Keratinocyte (primary cell): ENCODE measurements around the gene AWAT2. TPM values are rescaled to one million over a fixed set of nuclear protein-coding genes. Genes with fewer than 3 reads are reported as not detected.

ENCODE experiments used
- DNase-seq: peaks from one replicate; pipeline ENCODE4 v3.0.0-alpha.2; 2011; ENCODE audit warnings: low read depth, missing footprints, low spot score
- FAIRE-seq: peaks from 2 replicates; lab custom pipeline; 2011; peaks lifted over from hg19 to GRCh38; lab: Jason Lieb, UNC
- H2AFZ ChIP-seq: 2 replicates; pipeline ENCODE4 v1.6.0; 2012; ENCODE audit warnings: low read length, control low read depth, inconsistent platforms; ENCODE audit not compliant: control insufficient read depth
- H3K27ac ChIP-seq: 2 replicates; pipeline ENCODE4 v1.5.1; 2011; ENCODE audit warnings: low read length; ENCODE audit not compliant: control insufficient read depth, insufficient read depth
- H3K27me3 ChIP-seq: 3 replicates; pipeline ENCODE4 v1.6.0; 2011; ENCODE audit warnings: low read length; ENCODE audit not compliant: control insufficient read depth, insufficient read depth; ENCODE audit errors: extremely low read depth
- H3K36me3 ChIP-seq, 2 experiments: 2 replicates in 1 of 2; 3 replicates in 1 of 2; pipeline ENCODE4 v1.5.1; 2011; ENCODE audit warnings: low read length in 2 of 2, mild to moderate bottlenecking in 1 of 2; ENCODE audit not compliant: control insufficient read depth in 2 of 2, insufficient read depth in 2 of 2; ENCODE audit errors: extremely low read depth in 1 of 2
- H3K4me1 ChIP-seq: 3 replicates; pipeline ENCODE4 v1.5.1; 2011; ENCODE audit warnings: low read length; ENCODE audit not compliant: control insufficient read depth, insufficient read depth; ENCODE audit errors: extremely low read depth
- H3K4me2 ChIP-seq: 3 replicates; pipeline ENCODE4 v1.6.0; 2011; ENCODE audit warnings: low read depth, low read length; ENCODE audit not compliant: control insufficient read depth, insufficient read depth; ENCODE audit errors: extremely low read depth
- H3K4me3 ChIP-seq, 3 experiments: fragments of 200-600 bp in 1 of 3; sonication (generic) in 1 of 3; 2 replicates in 2 of 3; 3 replicates in 1 of 3; pipeline ENCODE4 v1.5.1; 2011 to 2016; ENCODE audit warnings: low read length in 3 of 3, mild to moderate bottlenecking in 3 of 3, control low read depth in 2 of 3, inconsistent platforms in 1 of 3, low read depth in 1 of 3, mixed read lengths in 1 of 3, mixed run types in 1 of 3, moderate library complexity in 1 of 3; ENCODE audit not compliant: control insufficient read depth in 2 of 3, insufficient read depth in 2 of 3; ENCODE audit errors: extremely low read depth in 1 of 3
- H3K79me2 ChIP-seq: 2 replicates; pipeline ENCODE4 v1.6.0; 2012; ENCODE audit warnings: low read length; ENCODE audit not compliant: control insufficient read depth, insufficient read depth
- H3K9ac ChIP-seq: 3 replicates; pipeline ENCODE4 v1.6.0; 2011; ENCODE audit warnings: low read length; ENCODE audit not compliant: control insufficient read depth, insufficient read depth; ENCODE audit errors: extremely low read depth
- H3K9me1 ChIP-seq: 3 replicates; pipeline ENCODE4 v1.6.0; 2011; ENCODE audit warnings: low read length; ENCODE audit not compliant: control insufficient read depth, insufficient read depth; ENCODE audit errors: extremely low read depth
- H3K9me3 ChIP-seq: 2 replicates; pipeline ENCODE4 v1.5.1; 2012; ENCODE audit warnings: low read depth, low read length; ENCODE audit not compliant: control insufficient read depth
- H4K20me1 ChIP-seq: 3 replicates; pipeline ENCODE4 v1.6.0; 2011; ENCODE audit warnings: low read length; ENCODE audit not compliant: control insufficient read depth, insufficient read depth; ENCODE audit errors: extremely low read depth
- CTCF ChIP-seq, 3 experiments: IDR thresholded peaks in 1 of 3; conservative IDR thresholded peaks in 1 of 3; optimal IDR thresholded peaks in 1 of 3; 2 replicates in 2 of 3; 3 replicates in 1 of 3; pipeline versions ENCODE3 to v1.5.1; 2011; ENCODE audit warnings: low read length in 3 of 3, mild to moderate bottlenecking in 3 of 3, moderate library complexity in 2 of 3, control low read depth in 1 of 3, inconsistent platforms in 1 of 3; ENCODE audit not compliant: insufficient read depth in 2 of 3; ENCODE audit errors: extremely low read depth in 1 of 3
- EZH2 ChIP-seq: IDR thresholded peaks from one replicate; pipeline ENCODE4 v1.6.1; 2012; ENCODE audit warnings: inconsistent platforms, mild to moderate bottlenecking, low read length, moderate library complexity
- dilution Hi-C: fragments of 300-500 bp; cut with MboI; formaldehyde crosslinking; loops from one replicate; pipeline ENCODE4 v1.7.0; 2020; ENCODE audit warnings: low sequenced_read_pairs; ENCODE audit not compliant: extremely low pct_ligation_motif_present
- polyA plus RNA-seq, 5 experiments: library from polyadenylated mRNA; depleted of rRNA in 3 of 5; stranded (reverse) in 3 of 5; stranded (forward) in 1 of 5; unstranded in 1 of 5; fragments of >200 nt; gene quantifications; 1 replicate in 1 of 5; 2 replicates in 3 of 5; 3 replicates in 1 of 5; pipeline versions ENCODE4 v1.2.1 to v1.2.3, GENCODE V29; 2011 to 2012; ENCODE audit warnings: missing spikeins in 2 of 5, low read depth in 1 of 5, low replicate concordance in 1 of 5

AWAT2 gene
- polyA plus RNA-seq, 1 donor (not counting 4 experiments of a cell fraction or from before 2014, with no cell fraction given), result not detected

GRCh38 chrX:69996113-69996468, 53.6 kb downstream of the AWAT2 start:
- no peak for FAIRE-seq
- dilution Hi-C loops, result no loop called here
- Histone ChIP-seq H3K9ac (no peak overlapping the region), H2AFZ (no peak overlapping the region), H3K4me2 (no peak overlapping the region), H3K9me3 (no peaks in the 10 kb centered on the region), H3K4me1 (no peaks in the 10 kb centered on the region), H3K79me2 (no peaks in the 10 kb centered on the region), H3K36me3 (no peaks in the 10 kb centered on the region), H4K20me1 (no peaks in the 10 kb centered on the region), H3K27ac (no peak overlapping the region), H3K27me3 (no peaks in the 10 kb centered on the region), H3K4me3 (no peak overlapping the region), H3K9me1 (no peaks in the 10 kb centered on the region)
- TF ChIP-seq EZH2 (no peak), CTCF (optimal IDR thresholded peaks at IDR 0.05 in 1 of 3, IDR thresholded peaks at IDR 0.05 in 1 of 3, conservative IDR thresholded peaks at IDR 0.05 in 1 of 3; ENCODE audit: extremely low read depth in 1 of 3, insufficient read depth in 2 of 3, low read length in 3 of 3) (no peak)
- DNase-seq, result no peak

- no peaks in the 10 kb centered on the region for H3K79me2 ChIP-seq
- dilution Hi-C loops, result no loop called here
- H3K36me3 ChIP-seq, result no peaks in the 10 kb centered on the region
- FAIRE-seq, result no peak
- H3K4me3 ChIP-seq, result no peak overlapping the region
- H3K9me3 ChIP-seq, result no peaks in the 10 kb centered on the region
- no peak overlapping the region for H3K9ac ChIP-seq
- no peak overlapping the region for H3K27ac ChIP-seq
- H3K4me1 ChIP-seq, result no peaks in the 10 kb centered on the region
- no peaks in the 10 kb centered on the region for H4K20me1 ChIP-seq
- no peaks in the 10 kb centered on the region for H3K9me1 ChIP-seq
- H2AFZ ChIP-seq, result no peak overlapping the region
- DNase-seq, result no peak
- H3K27me3 ChIP-seq, result no peaks in the 10 kb centered on the region
- no peak overlapping the region for H3K4me2 ChIP-seq
- no peak for TF ChIP-seq CTCF (optimal IDR thresholded peaks at IDR 0.05 in 1 of 3, IDR thresholded peaks at IDR 0.05 in 1 of 3, conservative IDR thresholded peaks at IDR 0.05 in 1 of 3; ENCODE audit: extremely low read depth in 1 of 3, insufficient read depth in 2 of 3, low read length in 3 of 3)
- TF ChIP-seq EZH2, result no peak
These were observed 54.2 kb downstream of the AWAT2 start for GRCh38 chrX:69995362-69996112.
